Activated CD8-positive, alpha-beta T cell treated with anti-CD3 and anti-CD28 coated beads for 36 hours (primary cell): ENCODE measurements around the gene FBXL17. TPM values are rescaled to one million over a fixed set of nuclear protein-coding genes. Genes with fewer than 3 reads are reported as not detected.
A peak's percentile ranks its signal among the peaks of the same experiment; 100 is the strongest.

Source experiments
- ATAC-seq: fragments of 200-7000 bp; cut with Tn5 transposase; one replicate; pipeline ENCODE4 v1.10.0; 2021; ENCODE audit warnings: mild to moderate bottlenecking, moderate library complexity
- CTCF ChIA-PET: fragments of 350-600 bp; sonication (Branson Sonifier 250); formaldehyde crosslinking; loops from one replicate; lab custom pipeline; 2021; ENCODE audit warnings: antibody characterized with exemption; lab: Charles Lee
- POLR2A ChIA-PET: fragments of 350-600 bp; sonication (Branson Sonifier 250); formaldehyde crosslinking; loops from one replicate; lab custom pipeline; 2021; ENCODE audit warnings: antibody characterized with exemption; lab: Charles Lee
- DNase-seq: peaks from one replicate; pipeline ENCODE4 v3.0.0-alpha.2; 2020
- H3K27ac Mint-ChIP-seq: one replicate; pipeline ENCODE4 v1.8.0; 2021; ENCODE audit warnings: mild to moderate bottlenecking, mixed read lengths
- H3K27me3 Mint-ChIP-seq: one replicate; pipeline ENCODE4 v1.8.0; 2021; ENCODE audit warnings: mixed read lengths
- H3K36me3 Mint-ChIP-seq: one replicate; pipeline ENCODE4 v1.8.0; 2021; ENCODE audit warnings: low read depth, mixed read lengths
- H3K4me1 Mint-ChIP-seq: one replicate; pipeline ENCODE4 v1.8.0; 2021; ENCODE audit warnings: low read depth, mixed read lengths
- H3K4me3 Mint-ChIP-seq: one replicate; pipeline ENCODE4 v1.8.0; 2021; ENCODE audit warnings: mild to moderate bottlenecking, moderate library complexity, mixed read lengths
- H3K9me3 Mint-ChIP-seq: one replicate; pipeline ENCODE4 v1.8.0; 2021; ENCODE audit warnings: mixed read lengths
- CTCF ChIP-seq: fragments of 200-600 bp; IDR thresholded peaks from one replicate; pipeline ENCODE4 v1.8.0; 2022; ENCODE audit warnings: antibody characterized with exemption, mild to moderate bottlenecking
- intact Hi-C: fragments of 100-400 bp; cut with micrococcal nuclease; formaldehyde crosslinking; loops from one replicate; pipeline ENCODE4 v1.10.0; 2022
- total RNA-seq, 2 experiments: library from RNA; stranded (reverse); gene quantifications; one replicate each; pipeline ENCODE4 v1.2.3, GENCODE V29; 2021

Gene FBXL17
- total RNA-seq, 2 experiments from 2014 or later: 3.0 to 5.3 TPM

- DNase-seq (no peak), ATAC-seq (peak; percentile 64)
- CTCF ChIA-PET: interaction anchor here (1.3 kb wide), 1 partner anchor 197 kb away, joined by 3 read pairs; no protein-coding TSS in a partner anchor
- POLR2A ChIA-PET: no interaction called here
- no peak overlapping the region for H3K27ac Mint-ChIP-seq
- TF ChIP-seq CTCF: peak; percentile 52
- intact Hi-C loops: no loop called here
- no peaks in the 10 kb centered on the region for H3K27me3 Mint-ChIP-seq
- H3K36me3 Mint-ChIP-seq: peaks cover 5% of the 10 kb centered on the region
- no peaks in the 10 kb centered on the region for H3K9me3 Mint-ChIP-seq
- H3K4me1 Mint-ChIP-seq: peaks cover 7% of the 10 kb centered on the region
- no peak overlapping the region for H3K4me3 Mint-ChIP-seq
Measured at GRCh38 chr5:108148715-108149139, 233.2 kb downstream of the FBXL17 start.

- intact Hi-C loops: no loop called here
- H3K27ac Mint-ChIP-seq: no peak overlapping the region
- ChIA-PET POLR2A (no interaction called here), CTCF (interaction anchor here (0.6 kb wide), 1 partner anchor 96 kb away, joined by 3 read pairs; no protein-coding TSS in a partner anchor)
- H3K36me3 Mint-ChIP-seq: peaks cover 5% of the 10 kb centered on the region
- DNase-seq (no peak), ATAC-seq (no peak)
- no peak for TF ChIP-seq CTCF
- no peaks in the 10 kb centered on the region for H3K27me3 Mint-ChIP-seq
- no peak overlapping the region for H3K4me3 Mint-ChIP-seq
- H3K4me1 Mint-ChIP-seq: peaks cover 7% of the 10 kb centered on the region
- no peaks in the 10 kb centered on the region for H3K9me3 Mint-ChIP-seq
Measured at GRCh38 chr5:108146222-108146621, 235.7 kb downstream of the FBXL17 start.

DNA sequence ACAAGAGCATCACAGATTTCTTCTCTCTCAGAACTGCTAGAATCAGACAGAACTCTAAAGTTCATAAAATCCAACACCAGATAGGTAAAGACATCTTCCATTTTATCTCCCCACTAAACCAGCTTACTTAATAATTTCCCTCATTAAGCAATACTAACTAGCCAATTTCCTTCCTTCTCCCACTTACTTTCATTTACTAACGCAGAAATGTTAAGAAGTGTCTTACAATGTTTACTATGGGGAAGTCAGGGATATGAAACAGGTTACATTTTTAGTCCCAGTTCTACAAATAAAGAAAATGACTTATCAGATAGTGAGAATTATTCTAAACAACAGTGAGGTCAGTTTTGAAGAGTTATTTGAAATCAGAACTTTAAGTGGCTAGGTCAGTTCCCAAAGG is 236.5 kb downstream of the FBXL17 start:
- no peak for TF ChIP-seq CTCF
- H3K27me3 Mint-ChIP-seq: no peaks in the 10 kb centered on the region
- H3K4me1 Mint-ChIP-seq: peaks cover 7% of the 10 kb centered on the region
- H3K27ac Mint-ChIP-seq: no peak overlapping the region
- H3K4me3 Mint-ChIP-seq: no peak overlapping the region
- DNase-seq: no peak
- intact Hi-C loops: no loop called here
- CTCF ChIA-PET: no interaction called here
- H3K36me3 Mint-ChIP-seq: peaks cover 5% of the 10 kb centered on the region
- ATAC-seq: no peak
- POLR2A ChIA-PET: no interaction called here
- H3K9me3 Mint-ChIP-seq: no peaks in the 10 kb centered on the region

DNA sequence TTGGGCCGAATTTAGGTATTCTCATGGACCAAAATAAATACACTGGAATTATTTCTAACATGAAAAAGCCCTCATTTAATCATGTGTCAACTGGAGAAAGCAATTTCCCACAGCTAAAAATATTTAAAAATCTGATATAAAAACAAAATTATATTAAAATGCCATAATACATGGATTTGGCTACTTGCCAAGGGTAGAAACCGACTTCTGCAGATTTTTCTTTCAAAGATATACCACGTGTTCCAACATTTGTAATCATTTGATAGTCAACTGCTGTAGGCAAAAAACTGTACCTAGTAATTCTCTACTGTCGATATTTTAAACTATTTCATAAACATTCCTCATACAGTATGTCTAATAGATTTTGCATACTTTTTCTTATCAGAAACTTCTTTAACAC is 237.6 kb downstream of the FBXL17 start:
- DNase-seq (no peak), ATAC-seq (no peak)
- no peaks in the 10 kb centered on the region for H3K27me3 Mint-ChIP-seq
- POLR2A ChIA-PET: no interaction called here
- no peak overlapping the region for H3K27ac Mint-ChIP-seq
- H3K4me3 Mint-ChIP-seq: no peak overlapping the region
- intact Hi-C loops: no loop called here
- H3K4me1 Mint-ChIP-seq: peaks cover 7% of the 10 kb centered on the region
- no peaks in the 10 kb centered on the region for H3K9me3 Mint-ChIP-seq
- CTCF ChIA-PET: no interaction called here
- H3K36me3 Mint-ChIP-seq: peaks cover 5% of the 10 kb centered on the region
- TF ChIP-seq CTCF: no peak

DNA sequence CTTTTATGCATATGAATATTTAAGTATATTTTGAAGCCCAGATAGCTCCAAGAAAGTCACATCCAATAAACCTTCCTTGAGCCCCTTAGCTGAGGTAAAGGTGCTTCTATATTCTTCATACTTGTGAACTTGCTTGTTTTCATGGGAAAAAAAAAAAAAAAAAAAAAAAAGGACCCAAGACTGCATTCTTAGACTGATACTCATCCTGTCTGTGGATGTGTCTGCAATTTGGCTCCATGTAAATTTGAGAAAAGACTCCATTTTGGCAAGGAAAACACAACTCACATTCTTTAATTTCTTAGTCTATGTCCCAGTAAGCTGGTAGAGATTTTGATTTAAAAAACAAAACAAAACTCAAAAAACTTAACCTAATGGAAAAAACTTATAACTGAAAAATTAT is 238.3 kb downstream of the FBXL17 start:
- Mint-ChIP-seq H3K9me3 (no peaks in the 10 kb centered on the region), H3K4me3 (no peak overlapping the region), H3K36me3 (peaks cover 5% of the 10 kb centered on the region), H3K27me3 (no peaks in the 10 kb centered on the region), H3K27ac (no peak overlapping the region), H3K4me1 (peaks cover 7% of the 10 kb centered on the region)
- intact Hi-C loops: no loop called here
- ATAC-seq (no peak), DNase-seq (no peak)
- no peak for TF ChIP-seq CTCF
- CTCF ChIA-PET: no interaction called here
- POLR2A ChIA-PET: no interaction called here
